Neural crest cell (in vitro differentiated cells): ENCODE results near the gene C11orf86. TPM values are rescaled to one million over a fixed set of nuclear protein-coding genes. Genes with fewer than 3 reads are reported as not detected.

Experiments used
- DNase-seq: peaks from one replicate; pipeline ENCODE4 v3.0.0; 2021; ENCODE audit warnings: low read depth, mixed read lengths, low spot score
- H3K27ac Mint-ChIP-seq: one replicate; pipeline ENCODE4 v1.8.0; 2021; ENCODE audit warnings: mild to moderate bottlenecking, mixed read lengths; ENCODE audit not compliant: unreplicated experiment
- H3K27me3 Mint-ChIP-seq: 2 replicates; pipeline ENCODE4 v1.8.0; 2021; ENCODE audit warnings: low read depth, mild to moderate bottlenecking, mixed read lengths
- H3K36me3 Mint-ChIP-seq: 2 replicates; pipeline ENCODE4 v1.8.0; 2021; ENCODE audit warnings: low read depth, mild to moderate bottlenecking, mixed read lengths
- H3K4me1 Mint-ChIP-seq: 2 replicates; pipeline ENCODE4 v1.8.0; 2021; ENCODE audit warnings: mixed read lengths
- H3K4me3 Mint-ChIP-seq: one replicate; pipeline ENCODE4 v1.8.0; 2021; ENCODE audit warnings: mild to moderate bottlenecking, mixed read lengths
- H3K9me3 Mint-ChIP-seq: 2 replicates; pipeline ENCODE4 v1.8.0; 2021; ENCODE audit warnings: mixed read lengths
- total RNA-seq: library from RNA; stranded (reverse); gene quantifications from 2 replicates; pipeline ENCODE4 v1.2.1, GENCODE V29; 2021
- TF ChIP-seq, protein P1 (sequence below): fragments of 200-600 bp; sonication (generic); conservative IDR thresholded peaks from 2 replicates; pipeline ENCODE4 v1.5.0; 2021; ENCODE audit warnings: antibody characterized with exemption, mild to moderate bottlenecking

Gene C11orf86
- total RNA-seq, 1 donor from 2014 or later = not detected

GRCh38 chr11:66936311-66936711 is 38.8 kb upstream of the C11orf86 start:
- no peak for DNase-seq
- H3K36me3 Mint-ChIP-seq = no peaks in the 10 kb centered on the region
- H3K27ac Mint-ChIP-seq = no peak overlapping the region
- H3K4me1 Mint-ChIP-seq = peaks cover 3% of the 10 kb centered on the region
- no peaks in the 10 kb centered on the region for H3K9me3 Mint-ChIP-seq
- H3K27me3 Mint-ChIP-seq = no peaks in the 10 kb centered on the region
- TF ChIP-seq, protein P1, sequence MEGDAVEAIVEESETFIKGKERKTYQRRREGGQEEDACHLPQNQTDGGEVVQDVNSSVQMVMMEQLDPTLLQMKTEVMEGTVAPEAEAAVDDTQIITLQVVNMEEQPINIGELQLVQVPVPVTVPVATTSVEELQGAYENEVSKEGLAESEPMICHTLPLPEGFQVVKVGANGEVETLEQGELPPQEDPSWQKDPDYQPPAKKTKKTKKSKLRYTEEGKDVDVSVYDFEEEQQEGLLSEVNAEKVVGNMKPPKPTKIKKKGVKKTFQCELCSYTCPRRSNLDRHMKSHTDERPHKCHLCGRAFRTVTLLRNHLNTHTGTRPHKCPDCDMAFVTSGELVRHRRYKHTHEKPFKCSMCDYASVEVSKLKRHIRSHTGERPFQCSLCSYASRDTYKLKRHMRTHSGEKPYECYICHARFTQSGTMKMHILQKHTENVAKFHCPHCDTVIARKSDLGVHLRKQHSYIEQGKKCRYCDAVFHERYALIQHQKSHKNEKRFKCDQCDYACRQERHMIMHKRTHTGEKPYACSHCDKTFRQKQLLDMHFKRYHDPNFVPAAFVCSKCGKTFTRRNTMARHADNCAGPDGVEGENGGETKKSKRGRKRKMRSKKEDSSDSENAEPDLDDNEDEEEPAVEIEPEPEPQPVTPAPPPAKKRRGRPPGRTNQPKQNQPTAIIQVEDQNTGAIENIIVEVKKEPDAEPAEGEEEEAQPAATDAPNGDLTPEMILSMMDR = no peak
- H3K4me3 Mint-ChIP-seq = no peak overlapping the region

DNA sequence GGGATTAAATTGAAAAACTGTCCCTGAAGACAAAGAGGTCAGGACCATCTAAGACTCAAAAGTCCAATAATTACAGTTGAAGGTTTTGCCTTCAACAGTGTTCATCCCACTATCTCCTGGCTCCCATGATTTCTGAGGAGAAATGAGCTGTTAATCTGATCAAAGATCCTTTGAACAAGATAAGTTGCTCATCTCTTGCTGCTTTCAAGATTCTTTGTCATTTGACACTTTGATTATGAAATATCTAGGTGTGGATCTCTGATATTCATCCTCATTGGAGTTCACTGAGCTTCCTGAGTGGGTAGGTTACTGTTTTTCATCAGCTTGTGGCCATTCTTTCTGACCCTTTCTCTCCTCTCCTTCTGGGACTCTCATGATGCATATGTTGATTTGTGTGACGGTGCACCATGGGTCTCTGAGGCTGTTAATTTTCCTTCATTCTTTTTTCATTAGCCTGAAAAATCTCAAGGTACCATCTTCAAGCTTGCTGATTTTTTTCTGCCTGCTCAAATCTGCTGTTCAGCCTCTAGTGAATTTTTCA is 37.8 kb upstream of the C11orf86 start:
- no peaks in the 10 kb centered on the region for H3K9me3 Mint-ChIP-seq
- H3K36me3 Mint-ChIP-seq = peaks cover under 1% of the 10 kb centered on the region
- H3K27me3 Mint-ChIP-seq = no peaks in the 10 kb centered on the region
- no peaks in the 10 kb centered on the region for H3K4me1 Mint-ChIP-seq
- no peak for DNase-seq
- H3K27ac Mint-ChIP-seq = no peak overlapping the region
- TF ChIP-seq, protein P1 = no peak
- no peak overlapping the region for H3K4me3 Mint-ChIP-seq

GRCh38 chr11:66938582-66939135 is 36.4 kb upstream of the C11orf86 start:
- no peaks in the 10 kb centered on the region for H3K4me1 Mint-ChIP-seq
- H3K4me3 Mint-ChIP-seq = no peak overlapping the region
- H3K27me3 Mint-ChIP-seq = no peaks in the 10 kb centered on the region
- H3K9me3 Mint-ChIP-seq = no peaks in the 10 kb centered on the region
- no peak for DNase-seq
- H3K36me3 Mint-ChIP-seq = peaks cover 2% of the 10 kb centered on the region
- no peak overlapping the region for H3K27ac Mint-ChIP-seq
- TF ChIP-seq, protein P1 = no peak

DNA sequence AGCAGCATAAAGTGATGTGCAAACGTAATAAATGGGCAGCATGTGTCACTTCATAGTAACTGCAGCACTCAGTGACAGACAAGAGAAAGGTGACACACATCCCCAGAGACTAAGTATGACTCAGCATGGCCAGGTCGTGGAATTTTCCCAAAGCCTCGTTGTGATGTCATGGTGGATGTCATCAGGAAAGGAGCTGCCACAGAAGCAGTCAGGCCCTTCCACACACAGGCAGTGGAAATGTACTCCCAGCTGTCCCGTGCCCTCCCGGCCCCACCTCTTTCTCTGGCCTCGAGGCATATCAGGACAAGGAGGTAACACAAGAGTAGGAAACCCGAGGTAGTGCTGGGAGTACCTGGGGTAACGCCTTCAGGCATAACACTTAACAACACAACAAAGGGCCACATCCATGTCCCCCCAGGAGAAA is 25.0 kb upstream of the C11orf86 start:
- Mint-ChIP-seq H3K27ac (no peak overlapping the region), H3K4me1 (peaks cover 5% of the 10 kb centered on the region), H3K9me3 (no peaks in the 10 kb centered on the region), H3K4me3 (no peak overlapping the region), H3K27me3 (no peaks in the 10 kb centered on the region), H3K36me3 (no peaks in the 10 kb centered on the region)
- TF ChIP-seq, protein P1 = no peak
- DNase-seq = no peak

GRCh38 chr11:66951135-66951534 is 24.0 kb upstream of the C11orf86 start:
- DNase-seq = no peak

More at GRCh38 chr11:66951135-66951534, 24.0 kb upstream of the C11orf86 start:
- TF ChIP-seq, protein P1 = no peak
- no peaks in the 10 kb centered on the region for H3K36me3 Mint-ChIP-seq
- no peak overlapping the region for H3K27ac Mint-ChIP-seq
- no peaks in the 10 kb centered on the region for H3K9me3 Mint-ChIP-seq
- H3K4me3 Mint-ChIP-seq = no peak overlapping the region
- H3K4me1 Mint-ChIP-seq = peaks cover 5% of the 10 kb centered on the region
- no peaks in the 10 kb centered on the region for H3K27me3 Mint-ChIP-seq
